Kidney epithelial cell (primary cell): ENCODE results near the gene TOLLIP. TPM values are rescaled to one million over a fixed set of nuclear protein-coding genes. Genes with fewer than 3 reads are reported as not detected.

Experiments used
- DNase-seq: peaks from one replicate; pipeline ENCODE4 v3.0.0-alpha.2; 2010; ENCODE audit warnings: low read depth
- H3K27me3 ChIP-seq: 2 replicates; pipeline ENCODE4 v1.6.0; 2011; ENCODE audit warnings: low read length; ENCODE audit not compliant: control insufficient read depth, insufficient read depth
- H3K36me3 ChIP-seq: 2 replicates; pipeline ENCODE4 v1.5.1; 2011; ENCODE audit warnings: low read length; ENCODE audit not compliant: control insufficient read depth, insufficient read depth
- H3K4me3 ChIP-seq: 2 replicates; pipeline ENCODE4 v1.5.1; 2011; ENCODE audit warnings: low read depth, mild to moderate bottlenecking, control low read depth, low read length
- CTCF ChIP-seq: IDR thresholded peaks from 2 replicates; pipeline ENCODE4 v1.5.1; 2011; ENCODE audit warnings: mild to moderate bottlenecking, moderate library complexity, low read length, control low read depth, inconsistent platforms; ENCODE audit not compliant: insufficient read depth, poor library complexity, severe bottlenecking
- total RNA-seq: library from RNA; depleted of rRNA; stranded (reverse); fragments of >200 nt; gene quantifications from 2 replicates; pipeline ENCODE4 v1.2.3, GENCODE V29; 2015

The TOLLIP gene
- total RNA-seq, 1 donor from 2014 or later, result 55.3 TPM

- H3K36me3 ChIP-seq, result no peaks in the 10 kb centered on the region
These were observed 44.1 kb upstream of the TOLLIP start for GRCh38 chr11:1353383-1354124.

GRCh38 chr11:1352696-1353382 lies 43.4 kb upstream of the TOLLIP start:
- H3K4me3 ChIP-seq, result no peak overlapping the region
- H3K27me3 ChIP-seq, result peaks cover 31% of the 10 kb centered on the region
- no peaks in the 10 kb centered on the region for H3K36me3 ChIP-seq
- no peak for DNase-seq
- TF ChIP-seq CTCF, result no peak

More at GRCh38 chr11:1353383-1354124, 44.1 kb upstream of the TOLLIP start:
- no peak for DNase-seq
- TF ChIP-seq CTCF, result no peak
- peaks cover 31% of the 10 kb centered on the region for H3K27me3 ChIP-seq
- H3K4me3 ChIP-seq, result no peak overlapping the region

- no peak for DNase-seq
- H3K4me3 ChIP-seq, result no peak overlapping the region
These were observed 42.0 kb upstream of the TOLLIP start for GRCh38 chr11:1351278-1351937.

GRCh38 chr11:1350086-1350725 lies 40.8 kb upstream of the TOLLIP start:
- TF ChIP-seq CTCF, result no peak
- H3K4me3 ChIP-seq, result no peak overlapping the region
- no peaks in the 10 kb centered on the region for H3K36me3 ChIP-seq
- peaks cover 27% of the 10 kb centered on the region for H3K27me3 ChIP-seq
- no peak for DNase-seq

More at GRCh38 chr11:1351278-1351937, 42.0 kb upstream of the TOLLIP start:
- TF ChIP-seq CTCF, result no peak
- H3K27me3 ChIP-seq, result peaks cover 31% of the 10 kb centered on the region
- H3K36me3 ChIP-seq, result no peaks in the 10 kb centered on the region

GRCh38 chr11:1349327-1350041 lies 40.1 kb upstream of the TOLLIP start:
- Histone ChIP-seq H3K27me3 (peaks cover 27% of the 10 kb centered on the region), H3K4me3 (no peak overlapping the region), H3K36me3 (no peaks in the 10 kb centered on the region)
- no peak for DNase-seq
- TF ChIP-seq CTCF, result no peak
